Measurements from ENCODE around the gene CERS1. TPM values are rescaled to one million over a fixed set of nuclear protein-coding genes. Genes with fewer than 3 reads are reported as not detected.

CERS1 gene
- total and polyA plus RNA-seq, 3 donors from 2014 or later: 43.0 to 73.2 (median 64.5) TPM

DNA sequence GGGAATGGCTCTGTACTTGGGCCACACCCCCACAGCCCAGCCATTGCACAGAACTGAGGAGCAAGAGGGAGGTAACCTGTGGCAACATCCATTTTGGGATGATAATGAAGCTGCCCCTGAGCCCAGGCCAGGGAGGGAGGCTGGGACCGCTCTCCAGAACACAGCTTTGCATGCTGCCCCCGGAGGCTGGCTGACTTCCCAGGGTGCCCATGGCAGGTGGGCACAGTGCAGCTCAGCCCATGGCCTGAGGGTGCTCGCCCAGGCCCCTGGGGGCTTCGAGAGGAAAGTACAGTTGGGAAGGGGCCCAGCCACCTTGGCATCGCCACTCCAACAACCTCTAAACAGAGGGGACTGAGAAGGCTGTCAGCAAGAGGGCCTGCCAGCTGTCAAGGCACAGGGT lies 17.5 kb upstream of the CERS1 start:
- 61 to 80% methylated on average over 2 to 5 of the region's 5 CpGs for WGBS, 2 donors
- intact Hi-C loops (cut with DNase I; ENCODE audit: low total_unique reads): no loop called here
- Histone ChIP-seq H3K27me3 (no peaks in the 10 kb centered on the region), H3K4me3 (no peak overlapping the region), H3K9me3 (no peaks in the 10 kb centered on the region), H3K27ac (no peak overlapping the region), H3K36me3 (ENCODE audit: low read depth, missing control alignments) (no peaks in the 10 kb centered on the region), H3K4me1 (peaks cover 17% of the 10 kb centered on the region)
- TF ChIP-seq, protein P1, sequence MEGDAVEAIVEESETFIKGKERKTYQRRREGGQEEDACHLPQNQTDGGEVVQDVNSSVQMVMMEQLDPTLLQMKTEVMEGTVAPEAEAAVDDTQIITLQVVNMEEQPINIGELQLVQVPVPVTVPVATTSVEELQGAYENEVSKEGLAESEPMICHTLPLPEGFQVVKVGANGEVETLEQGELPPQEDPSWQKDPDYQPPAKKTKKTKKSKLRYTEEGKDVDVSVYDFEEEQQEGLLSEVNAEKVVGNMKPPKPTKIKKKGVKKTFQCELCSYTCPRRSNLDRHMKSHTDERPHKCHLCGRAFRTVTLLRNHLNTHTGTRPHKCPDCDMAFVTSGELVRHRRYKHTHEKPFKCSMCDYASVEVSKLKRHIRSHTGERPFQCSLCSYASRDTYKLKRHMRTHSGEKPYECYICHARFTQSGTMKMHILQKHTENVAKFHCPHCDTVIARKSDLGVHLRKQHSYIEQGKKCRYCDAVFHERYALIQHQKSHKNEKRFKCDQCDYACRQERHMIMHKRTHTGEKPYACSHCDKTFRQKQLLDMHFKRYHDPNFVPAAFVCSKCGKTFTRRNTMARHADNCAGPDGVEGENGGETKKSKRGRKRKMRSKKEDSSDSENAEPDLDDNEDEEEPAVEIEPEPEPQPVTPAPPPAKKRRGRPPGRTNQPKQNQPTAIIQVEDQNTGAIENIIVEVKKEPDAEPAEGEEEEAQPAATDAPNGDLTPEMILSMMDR (IDR thresholded peaks at IDR 0.05): no peak
- no peak for TF ChIP-seq POLR2A (IDR thresholded peaks at IDR 0.05)
- DNase-seq: no peak

GRCh38 chr19:18912933-18913332 lies 17.0 kb upstream of the CERS1 start:
- DNase-seq: no peak
- H3K4me1 ChIP-seq: peaks cover 14% of the 10 kb centered on the region
- TF ChIP-seq, protein P1 (IDR thresholded peaks at IDR 0.05): no peak
- no peak for TF ChIP-seq POLR2A (IDR thresholded peaks at IDR 0.05)
- no peak overlapping the region for H3K27ac ChIP-seq
- 90 to 92% methylated on average over 6 to 14 of the region's 14 CpGs for WGBS, 2 donors
- intact Hi-C loops (cut with DNase I; ENCODE audit: low total_unique reads): no loop called here
- H3K36me3 ChIP-seq (ENCODE audit: low read depth, missing control alignments): no peaks in the 10 kb centered on the region
- H3K9me3 ChIP-seq: no peaks in the 10 kb centered on the region
- H3K4me3 ChIP-seq: no peak overlapping the region
- H3K27me3 ChIP-seq: no peaks in the 10 kb centered on the region

DNA sequence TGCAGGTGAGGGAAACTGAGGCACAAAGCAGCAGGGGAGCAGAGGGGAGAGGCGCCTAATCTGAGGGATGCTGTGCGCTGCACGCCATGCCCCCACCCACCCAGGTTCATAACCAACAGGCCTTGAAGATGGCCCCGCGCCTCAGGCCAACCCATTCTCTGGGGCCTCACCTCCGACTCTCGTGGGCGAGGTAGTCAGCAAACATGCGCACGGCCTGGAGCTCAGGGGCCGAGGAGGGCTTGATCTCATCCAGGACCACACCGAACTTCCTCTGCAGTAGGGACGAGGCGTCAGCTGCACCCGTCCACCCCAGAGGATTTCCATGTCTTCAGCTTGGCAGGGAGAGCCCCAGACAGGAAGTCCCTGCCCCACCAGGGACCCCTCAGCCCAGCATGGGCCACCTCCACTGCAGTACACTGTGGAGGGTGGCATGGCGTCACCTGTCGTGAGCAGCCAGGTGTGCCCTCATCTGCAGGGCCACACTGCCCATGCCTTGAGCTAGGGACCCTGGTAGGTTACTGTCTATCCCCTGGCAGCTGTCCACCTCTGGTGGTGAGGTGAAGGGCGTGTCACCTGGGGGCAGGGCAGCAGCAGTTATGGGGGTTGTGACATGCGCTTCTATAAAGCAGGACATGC lies 15.0 kb upstream of the CERS1 start:
- Histone ChIP-seq H3K4me1 (peaks cover 16% of the 10 kb centered on the region), H3K27ac (no peak overlapping the region), H3K9me3 (no peaks in the 10 kb centered on the region), H3K27me3 (no peaks in the 10 kb centered on the region), H3K36me3 (ENCODE audit: low read depth, missing control alignments) (no peaks in the 10 kb centered on the region), H3K4me3 (no peak overlapping the region)
- intact Hi-C loops (cut with DNase I; ENCODE audit: low total_unique reads): no loop called here
- no peak for DNase-seq
- TF ChIP-seq, protein P1 (IDR thresholded peaks at IDR 0.05): no peak
- TF ChIP-seq POLR2A (IDR thresholded peaks at IDR 0.05): no peak
- 89 to 100% methylated on average over 1 to 19 of the region's 19 CpGs for WGBS, 2 donors

DNA sequence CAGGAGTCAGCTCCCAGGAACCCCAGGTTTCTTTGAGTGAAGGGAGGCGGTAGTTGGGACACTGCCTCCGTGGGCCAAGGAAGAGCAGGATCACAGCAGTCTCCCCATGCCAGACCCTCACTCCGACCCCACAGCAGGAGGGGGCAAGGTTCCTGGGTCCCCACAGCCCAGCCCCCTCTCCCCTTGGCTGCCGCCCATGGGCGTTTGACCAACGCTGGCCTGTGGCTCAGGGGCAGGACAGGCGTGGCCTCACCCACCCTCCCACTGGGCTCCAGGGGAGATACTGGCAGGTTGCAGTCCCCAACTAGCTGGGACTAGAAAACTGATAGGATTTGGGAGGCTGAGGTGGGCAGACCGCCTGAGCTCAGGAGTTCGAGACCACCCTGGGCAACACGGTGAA lies 14.1 kb upstream of the CERS1 start:
- Histone ChIP-seq H3K27ac (no peak overlapping the region), H3K4me1 (peaks cover 16% of the 10 kb centered on the region), H3K9me3 (no peaks in the 10 kb centered on the region), H3K27me3 (no peaks in the 10 kb centered on the region), H3K4me3 (no peak overlapping the region), H3K36me3 (ENCODE audit: low read depth, missing control alignments) (no peaks in the 10 kb centered on the region)
- intact Hi-C loops (cut with DNase I; ENCODE audit: low total_unique reads): no loop called here
- TF ChIP-seq, protein P1 (IDR thresholded peaks at IDR 0.05): no peak
- TF ChIP-seq POLR2A (IDR thresholded peaks at IDR 0.05): no peak
- DNase-seq: no peak
- WGBS, 2 donors: 83 to 90% methylated on average over 7 to 10 of the region's 10 CpGs

Data from testis (tissue), 3 donors.